Hepatocyte (in vitro differentiated cells): ENCODE results near the gene CRTAC1.

Source experiments
- CTCF ChIP-seq: fragments of 200-600 bp; sonication (generic); IDR thresholded peaks from 2 replicates; pipeline ENCODE4 v1.5.1; 2016; ENCODE audit warnings: antibody characterized with exemption, mild to moderate bottlenecking; ENCODE audit not compliant: poor library complexity
- EZH2 ChIP-seq: fragments of 200-600 bp; sonication (generic); IDR thresholded peaks from 2 replicates; pipeline ENCODE4 v1.6.1; 2016; ENCODE audit warnings: antibody characterized with exemption, mild to moderate bottlenecking, borderline replicate concordance

DNA sequence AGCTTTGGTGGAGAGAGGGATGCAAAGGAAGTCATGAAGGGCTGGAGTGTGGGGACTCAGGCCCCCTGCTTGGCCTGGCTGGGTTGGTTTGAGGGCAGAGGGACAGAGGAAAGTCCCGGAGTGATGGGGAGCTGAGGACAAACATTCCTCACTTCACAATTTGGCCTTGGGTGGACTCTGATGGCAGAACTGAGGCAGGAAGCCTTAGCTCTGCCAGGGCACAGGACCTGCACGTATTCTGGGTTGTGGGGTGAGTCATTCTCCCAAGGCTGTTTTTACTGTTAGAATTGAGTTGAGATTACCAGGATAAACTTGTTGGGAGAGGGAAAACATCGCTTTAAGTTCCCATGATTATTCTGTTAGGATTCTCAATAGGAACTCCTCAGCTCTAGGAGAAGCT, 178.1 kb downstream of the CRTAC1 start:
- TF ChIP-seq CTCF (no peak), EZH2 (no peak)
